H7 (cell line): ENCODE results near the gene FGFRL1. TPM values are rescaled to one million over a fixed set of nuclear protein-coding genes. Genes with fewer than 3 reads are reported as not detected.

Experiments
- DNase-seq: peaks from one replicate; pipeline ENCODE4 v3.0.0; 2012
- H3K27me3 ChIP-seq: 2 replicates; pipeline ENCODE4 v1.6.0; 2011; ENCODE audit warnings: mild to moderate bottlenecking, low read length; ENCODE audit not compliant: control insufficient read depth, insufficient read depth
- H3K36me3 ChIP-seq: replicated peaks from 2 replicates; pipeline ENCODE4 v1.5.1; 2011; ENCODE audit warnings: low read length; ENCODE audit not compliant: control insufficient read depth, insufficient read depth
- H3K4me3 ChIP-seq: 2 replicates; pipeline ENCODE4 v1.5.1; 2011; ENCODE audit warnings: low read depth, mild to moderate bottlenecking, control low read depth, low read length, moderate library complexity; ENCODE audit not compliant: insufficient read depth
- total RNA-seq: library from RNA; depleted of rRNA; stranded (reverse); fragments of >200 nt; shearing (Covaris generic); gene quantifications from 2 replicates; pipeline ENCODE4 v1.2.3, GENCODE V29; 2014

The FGFRL1 gene
- total RNA-seq, 1 experiment from 2014 or later = 39.1 TPM

DNA sequence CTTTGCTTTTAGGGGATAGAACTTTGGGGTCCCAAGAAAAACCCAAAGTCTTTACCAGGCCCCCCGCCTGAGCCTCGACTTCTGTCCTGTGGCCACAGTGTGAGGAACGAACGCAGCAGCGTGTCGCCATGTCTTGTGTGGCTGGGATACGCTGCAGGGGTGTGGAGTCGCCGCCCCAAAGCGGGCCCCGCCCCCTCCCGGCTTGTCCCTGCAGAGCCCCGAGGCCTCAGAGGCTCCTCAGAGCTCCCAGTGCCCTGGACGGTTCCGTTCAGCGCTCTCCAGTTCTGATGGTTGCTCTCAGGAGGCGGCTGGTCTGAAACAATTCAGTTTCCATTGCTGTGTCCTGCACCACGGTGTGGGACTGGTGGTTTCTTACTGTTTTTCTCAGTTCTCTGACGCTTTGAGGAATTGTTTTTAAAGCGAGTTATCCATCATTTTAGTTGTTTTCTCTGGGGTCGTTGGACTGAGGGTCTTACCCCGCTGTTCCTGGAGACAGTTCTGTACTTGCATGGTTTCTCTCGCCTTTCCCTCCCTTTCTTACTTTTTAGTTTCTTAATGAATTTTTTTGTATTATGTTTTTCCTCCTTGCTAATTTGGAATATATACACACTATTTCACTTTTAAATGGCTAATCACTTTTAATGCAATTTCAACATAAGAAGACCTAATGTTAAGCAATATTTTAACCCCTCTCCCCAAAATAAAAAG lies 26.1 kb upstream of the FGFRL1 start:
- DNase-seq = peak; percentile 98
- Histone ChIP-seq H3K27me3 (no peaks in the 10 kb centered on the region), H3K4me3 (no peak overlapping the region), H3K36me3 (no peaks in the 10 kb centered on the region)

DNA sequence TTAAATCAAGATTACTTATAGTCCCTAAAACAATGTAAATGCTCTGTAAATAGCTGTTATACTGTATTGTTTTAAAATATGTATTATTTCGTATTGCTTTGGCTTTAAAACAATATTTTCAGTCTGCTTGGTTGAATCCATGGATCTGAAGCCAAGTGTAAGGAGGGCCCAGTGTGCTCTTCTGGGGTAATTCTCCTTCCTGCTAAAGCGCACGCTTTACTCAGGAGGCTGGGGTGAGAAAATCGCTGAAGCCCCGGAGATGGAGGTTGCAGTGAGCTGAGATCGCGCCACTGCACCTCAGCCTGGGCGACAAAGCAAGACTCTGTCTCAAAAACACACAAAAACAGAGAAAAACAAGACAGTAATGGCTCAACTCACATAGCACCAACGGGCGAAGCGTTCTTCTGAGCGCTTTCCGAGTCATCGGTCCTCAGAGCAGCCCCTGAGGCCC lies 25.0 kb upstream of the FGFRL1 start:
- Histone ChIP-seq H3K4me3 (peak overlapping the region; percentile 53), H3K36me3 (no peaks in the 10 kb centered on the region), H3K27me3 (no peaks in the 10 kb centered on the region)
- DNase-seq = no peak

DNA sequence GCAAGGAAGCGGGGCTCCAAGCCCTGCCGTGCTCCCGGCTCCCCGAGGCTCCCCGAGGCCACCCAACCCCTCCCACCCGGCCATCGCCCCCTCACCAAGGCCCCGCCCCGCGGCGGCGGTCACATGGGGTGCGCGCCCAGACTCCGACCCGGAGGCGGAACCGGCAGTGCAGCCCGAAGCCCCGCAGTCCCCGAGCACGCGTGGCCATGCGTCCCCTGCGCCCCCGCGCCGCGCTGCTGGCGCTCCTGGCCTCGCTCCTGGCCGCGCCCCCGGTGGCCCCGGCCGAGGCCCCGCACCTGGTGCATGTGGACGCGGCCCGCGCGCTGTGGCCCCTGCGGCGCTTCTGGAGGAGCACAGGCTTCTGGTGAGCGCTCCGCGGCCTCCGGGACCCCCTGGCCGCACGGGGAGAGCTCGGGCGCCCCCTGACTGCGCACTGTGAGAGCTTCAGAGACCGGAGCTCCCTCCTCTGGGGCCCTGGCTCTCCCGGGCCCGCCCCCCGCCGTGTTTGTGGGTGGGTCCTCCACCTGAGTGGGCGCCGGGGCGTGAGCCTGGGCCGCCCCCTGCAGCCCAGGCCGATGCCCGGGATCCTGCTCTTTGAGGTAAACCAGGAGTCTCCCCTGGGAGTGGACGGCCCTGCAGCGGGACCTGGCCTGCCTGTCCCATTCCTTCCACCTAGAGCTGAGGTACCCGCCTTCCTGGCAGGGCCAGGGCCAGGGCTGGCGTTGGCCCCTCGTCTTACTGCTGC lies 24.4 kb upstream of the FGFRL1 start, which contains the start of gene IDUA:
Gene IDUA, plus strand, starts transcription at position 166 of the 745 bp plus-strand sequence. Its CDS starts 41 bp downstream, at position 207.
- Histone ChIP-seq H3K4me3 (peak within 1 kb of the TSS; percentile 53), H3K27me3 (no peaks in the 10 kb centered on the region), H3K36me3 (no peaks in the 10 kb centered on the region)
- DNase-seq = peak; percentile 93

DNA sequence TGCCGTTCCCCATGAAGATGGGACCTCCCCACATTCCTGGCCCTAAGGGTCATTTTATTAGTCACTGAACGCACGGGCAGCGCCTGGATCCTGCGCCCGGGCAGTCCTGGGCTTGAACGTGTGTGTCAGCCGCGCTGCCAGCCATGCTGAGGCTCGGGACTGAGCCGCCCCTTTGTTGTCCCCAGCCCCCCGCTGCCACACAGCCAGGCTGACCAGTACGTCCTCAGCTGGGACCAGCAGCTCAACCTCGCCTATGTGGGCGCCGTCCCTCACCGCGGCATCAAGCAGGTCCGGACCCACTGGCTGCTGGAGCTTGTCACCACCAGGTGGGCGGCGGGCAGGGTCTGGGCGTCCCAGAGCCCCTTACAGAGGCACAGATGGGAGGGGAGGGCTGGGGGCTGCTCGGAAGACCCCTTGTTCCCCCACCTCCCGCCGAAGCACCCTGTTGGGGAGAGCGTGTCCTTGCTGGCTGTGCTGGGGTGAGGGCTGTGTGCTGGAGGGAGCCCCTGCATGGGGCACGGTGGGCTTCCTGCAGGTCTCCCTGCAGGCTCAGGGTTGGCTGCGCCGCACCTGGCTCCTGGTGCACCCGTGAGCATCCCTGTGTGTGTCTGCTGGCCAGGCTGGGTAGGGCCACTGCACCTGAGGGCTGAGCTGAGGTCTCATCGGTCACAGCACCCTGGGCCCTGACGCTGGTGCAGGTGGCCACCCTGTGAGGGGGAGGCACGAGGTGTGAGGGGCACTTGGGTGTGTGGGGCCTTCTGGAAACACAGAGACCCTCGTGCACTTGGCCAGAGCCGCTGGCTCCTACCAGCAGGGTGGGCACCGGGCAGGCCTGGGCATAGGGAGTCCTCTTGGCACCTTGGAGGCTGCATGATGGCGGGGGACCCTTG lies 23.6 kb upstream of the FGFRL1 start:
- H3K27me3 ChIP-seq = no peaks in the 10 kb centered on the region
- no peaks in the 10 kb centered on the region for H3K36me3 ChIP-seq
- DNase-seq = no peak
- peak overlapping the region; percentile 53; the same call in 1 of the 2 replicates for H3K4me3 ChIP-seq

DNA sequence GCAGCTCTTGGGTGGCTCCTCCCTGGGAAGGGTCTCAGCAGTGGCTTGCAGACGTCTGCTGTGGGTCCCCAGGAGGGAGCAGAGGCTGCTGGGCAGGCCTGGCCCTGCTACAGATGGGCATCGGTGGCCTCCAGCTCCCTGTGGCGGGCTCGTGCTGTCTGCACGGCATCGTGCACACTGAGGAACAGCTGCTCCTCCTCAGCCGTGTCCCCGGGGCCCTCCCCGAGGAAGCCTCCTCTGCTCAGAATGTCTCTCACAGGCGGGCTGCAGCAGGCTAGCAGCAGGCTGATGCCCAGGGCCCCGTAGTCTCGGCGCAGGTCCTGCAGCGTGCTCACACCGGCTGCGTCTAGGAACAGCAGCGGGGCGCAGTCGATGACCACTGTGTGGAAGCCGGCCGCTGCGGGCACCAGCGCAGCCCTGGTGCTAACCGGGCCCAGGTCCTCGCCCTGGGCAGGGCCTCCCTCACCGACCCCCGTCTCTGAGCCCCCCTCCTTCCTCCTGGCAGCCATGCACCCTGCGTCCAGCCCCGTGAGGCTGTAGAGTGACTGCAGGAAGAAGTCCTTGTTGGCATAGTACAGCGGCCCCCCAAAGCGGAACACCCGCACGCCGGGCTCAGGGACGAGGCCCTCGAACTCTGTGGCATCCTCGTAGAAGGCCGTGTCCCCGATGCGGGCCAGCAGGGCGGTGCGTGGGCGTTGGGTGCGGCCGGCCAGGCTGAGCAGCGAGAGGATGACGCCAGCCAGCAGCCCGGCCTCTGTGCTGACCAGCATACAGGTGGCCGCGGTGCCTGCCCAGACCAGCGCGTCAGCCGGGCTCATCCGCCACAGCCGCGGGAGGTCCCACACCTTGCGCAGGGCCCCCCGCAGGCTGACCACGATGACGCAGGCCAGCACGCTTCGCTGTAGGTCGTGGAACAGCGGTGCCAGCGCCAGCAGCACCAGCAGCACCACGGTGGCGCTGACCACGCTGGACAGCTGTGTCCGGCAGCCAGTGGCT lies 22.4 kb upstream of the FGFRL1 start:
- Histone ChIP-seq H3K36me3 (no peaks in the 10 kb centered on the region), H3K4me3 (no peak overlapping the region), H3K27me3 (no peaks in the 10 kb centered on the region)
- DNase-seq = no peak

DNA sequence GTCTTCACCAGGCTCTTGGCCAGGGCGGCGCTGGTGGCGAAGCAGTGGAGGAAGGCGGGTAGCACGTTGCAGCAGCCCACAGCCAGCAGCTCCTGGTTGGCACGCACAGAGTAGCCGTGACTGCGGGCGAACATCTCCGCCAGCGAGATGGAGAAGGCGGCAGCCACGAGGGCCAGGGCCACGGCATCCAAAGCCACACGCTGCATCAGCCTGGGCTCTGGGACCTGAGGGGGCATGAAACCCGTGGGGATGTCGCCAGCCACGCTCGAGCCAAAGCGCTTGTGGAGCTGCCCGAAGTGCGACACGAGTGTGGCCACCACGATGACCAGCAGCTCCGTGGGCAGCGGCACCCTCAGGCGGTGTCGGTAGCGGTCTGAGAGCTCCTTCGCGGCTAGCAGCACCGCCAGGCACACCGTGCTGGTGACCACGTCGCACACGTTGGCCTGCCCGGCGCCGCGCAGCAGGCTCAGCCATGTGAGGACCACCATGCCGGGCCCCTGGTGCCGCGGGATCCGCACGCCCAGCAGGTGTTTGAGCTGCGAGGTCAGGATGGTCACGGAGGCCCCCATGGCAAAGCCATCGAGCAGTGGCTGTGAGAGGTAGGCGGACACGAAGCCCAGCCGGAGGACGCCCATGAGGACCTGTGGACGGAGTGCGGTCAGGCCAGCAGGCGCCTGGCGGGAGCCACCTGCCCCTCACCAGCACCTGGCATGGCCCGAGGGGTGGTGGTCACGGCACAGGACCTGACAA lies 21.5 kb upstream of the FGFRL1 start:
- DNase-seq = no peak
- no peaks in the 10 kb centered on the region for H3K36me3 ChIP-seq
- no peak overlapping the region for H3K4me3 ChIP-seq
- no peaks in the 10 kb centered on the region for H3K27me3 ChIP-seq

DNA sequence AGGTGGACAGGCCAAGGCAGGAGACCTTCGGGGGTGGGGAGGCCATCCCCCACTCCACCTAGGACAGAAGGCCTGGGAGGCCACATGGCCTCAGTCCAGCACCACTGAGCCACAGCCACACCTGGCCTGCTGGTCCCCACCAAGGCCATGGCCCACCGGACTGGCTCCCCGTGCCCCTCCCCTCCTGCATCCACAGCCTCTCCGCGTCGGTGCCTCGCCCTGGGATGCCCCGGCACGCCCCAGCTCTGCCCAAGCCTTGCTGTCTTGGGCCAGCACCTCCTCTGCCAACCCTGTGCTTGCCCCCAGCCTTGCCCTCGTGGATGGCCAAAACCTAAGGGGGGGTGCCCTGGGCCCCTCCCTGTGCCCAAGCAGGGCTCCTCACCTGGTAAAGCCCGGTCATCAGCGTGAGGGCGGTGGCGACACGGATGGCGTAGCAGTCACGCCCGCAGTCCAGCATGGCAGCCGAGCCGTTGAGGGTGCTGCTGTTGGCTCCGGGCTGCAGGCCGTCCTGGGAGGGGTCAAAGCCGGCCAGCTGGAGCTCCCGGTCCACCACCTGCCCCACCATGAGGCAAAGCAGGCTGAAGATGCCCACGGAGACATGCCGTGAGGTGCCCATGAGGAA lies 20.6 kb upstream of the FGFRL1 start:
- Histone ChIP-seq H3K27me3 (no peaks in the 10 kb centered on the region), H3K4me3 (no peak overlapping the region), H3K36me3 (no peaks in the 10 kb centered on the region)
- DNase-seq = no peak

DNA sequence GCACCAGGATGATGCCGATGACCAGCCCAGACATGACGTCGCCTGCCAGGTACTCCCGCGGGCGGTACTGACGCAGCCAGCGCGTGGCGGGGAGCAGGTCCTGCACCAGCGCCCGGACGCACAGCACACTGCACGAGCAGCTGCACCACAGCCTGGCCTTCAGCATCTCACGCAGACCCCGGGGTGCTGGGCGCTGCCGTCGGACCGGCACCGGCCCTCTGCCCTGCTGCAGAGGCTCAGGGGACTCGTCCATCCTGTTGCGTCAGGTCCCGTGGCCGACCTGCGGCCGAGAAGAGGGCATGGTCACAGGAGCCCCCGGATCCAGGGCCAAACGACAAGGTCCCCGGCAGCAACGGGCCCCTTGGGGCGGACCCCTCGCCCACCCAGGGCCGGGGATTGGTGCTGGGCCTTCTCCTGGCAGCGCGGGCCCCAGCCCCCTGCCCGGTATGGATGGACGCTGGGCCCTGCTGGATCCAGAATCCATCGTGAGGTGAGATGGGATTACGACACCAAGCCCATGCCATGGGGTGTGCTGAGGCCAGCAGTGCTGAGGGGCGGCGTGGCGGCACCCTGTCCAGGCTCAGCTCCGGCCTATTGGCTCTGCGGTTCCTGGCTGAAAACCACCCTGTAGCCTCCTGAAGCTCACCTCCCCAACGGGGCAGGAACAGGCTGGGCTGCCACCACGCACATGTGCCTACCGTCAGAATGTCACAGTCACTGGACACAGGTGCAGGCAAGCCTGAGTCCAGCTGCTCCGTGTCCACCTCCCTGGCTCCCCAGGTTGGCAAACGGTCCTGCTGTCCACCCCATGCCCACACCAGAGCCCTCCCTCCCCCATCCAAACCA lies 19.8 kb upstream of the FGFRL1 start:
- H3K4me3 ChIP-seq = no peak overlapping the region
- no peak for DNase-seq
- peaks cover 5% of the 10 kb centered on the region for H3K27me3 ChIP-seq
- no peaks in the 10 kb centered on the region for H3K36me3 ChIP-seq

DNA sequence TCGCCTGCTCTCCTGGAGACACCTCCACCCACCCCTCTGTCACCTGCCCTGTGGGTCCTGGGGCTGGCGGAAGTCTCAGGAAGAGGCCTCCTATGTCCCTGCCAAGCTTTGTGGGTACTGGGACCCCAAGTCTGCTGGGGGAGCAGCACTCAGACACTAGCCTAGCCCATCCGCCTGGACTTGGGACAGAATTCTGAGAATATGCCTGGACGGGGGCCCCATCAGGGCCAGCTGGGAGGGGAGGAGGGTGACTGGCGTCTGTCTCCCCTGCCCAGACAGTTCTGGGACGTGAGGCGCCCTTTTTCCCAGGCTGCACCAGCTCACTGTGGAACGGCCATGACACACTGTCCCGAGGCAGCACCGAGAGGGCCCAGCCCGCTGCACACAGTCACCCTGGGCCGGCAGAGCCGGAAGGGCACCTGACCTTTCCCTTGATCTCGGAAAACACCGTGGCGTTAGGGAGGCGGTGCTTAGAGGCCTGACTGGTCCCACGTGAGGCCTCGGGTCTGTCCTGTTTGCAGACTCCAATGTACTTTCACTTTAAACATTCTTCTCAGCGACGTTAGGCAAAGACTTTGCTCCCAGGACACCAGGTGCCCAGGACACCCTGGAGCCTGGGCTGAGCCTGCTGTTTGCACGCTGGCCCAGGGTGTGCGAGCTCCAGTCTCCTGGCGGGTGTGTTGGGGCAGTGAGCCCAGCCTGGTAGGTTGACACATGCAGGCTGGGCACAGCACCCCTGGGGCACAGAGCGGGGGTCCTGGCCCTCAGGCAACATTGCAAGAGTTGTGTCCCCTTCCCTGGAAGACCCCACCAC lies 18.9 kb upstream of the FGFRL1 start:
- H3K27me3 ChIP-seq = peaks cover 11% of the 10 kb centered on the region
- DNase-seq = no peak
- no peak overlapping the region for H3K4me3 ChIP-seq
- no peaks in the 10 kb centered on the region for H3K36me3 ChIP-seq

DNA sequence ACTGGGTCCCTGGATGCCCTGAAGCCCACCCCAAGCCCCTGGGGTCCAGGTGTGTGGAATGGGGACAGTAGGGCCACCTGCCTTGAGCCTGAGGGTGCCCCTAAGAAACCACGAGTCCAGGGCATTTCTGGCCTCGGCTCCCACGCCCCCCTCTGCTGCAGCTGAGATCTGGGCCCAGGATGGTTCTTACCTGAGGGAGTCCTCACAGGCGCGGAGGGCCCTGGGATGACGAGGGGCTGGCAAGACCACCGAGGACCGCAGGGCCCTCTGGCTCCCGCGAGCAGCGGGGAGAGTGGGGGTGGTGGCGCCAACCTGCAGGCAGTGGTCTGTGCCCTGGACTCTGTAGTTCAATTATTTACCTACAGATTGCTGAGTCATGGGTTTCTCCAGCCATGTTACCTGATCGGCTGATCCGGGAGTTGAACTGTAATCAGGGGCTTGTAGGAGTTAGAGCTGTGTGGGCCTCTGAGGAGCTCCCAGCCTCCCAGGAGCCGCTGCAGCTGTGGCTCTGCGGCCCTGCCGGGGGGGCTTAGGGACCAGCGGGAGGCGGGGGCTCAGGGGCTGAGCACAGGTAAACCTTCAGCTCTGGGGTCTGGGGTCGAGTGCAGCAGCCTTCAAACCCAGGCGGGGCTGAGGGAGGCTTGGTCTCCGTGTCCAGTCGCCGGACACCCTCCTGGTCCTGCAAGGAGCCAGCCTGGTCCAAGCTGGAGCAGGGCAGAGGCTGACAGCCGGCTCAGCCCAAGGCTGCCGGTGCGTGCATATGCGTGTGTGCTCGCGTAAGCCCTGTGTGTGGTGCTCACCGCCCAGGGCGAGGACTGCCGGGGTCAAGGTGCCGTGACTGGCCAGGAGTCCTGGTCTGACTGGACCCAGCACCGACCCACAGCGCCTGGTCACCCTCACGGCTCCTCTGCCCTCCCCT lies 18.1 kb upstream of the FGFRL1 start, which contains the start of gene SLC26A1:
Gene SLC26A1, minus strand, starts transcription at position 294 of the 919 bp plus-strand sequence. CDS start 1,701 bp downstream, outside the sequence.
- H3K4me3 ChIP-seq = no peak within 1 kb of the TSS
- H3K27me3 ChIP-seq = peaks cover 19% of the 10 kb centered on the region
- no peaks in the 10 kb centered on the region for H3K36me3 ChIP-seq
- DNase-seq = no peak
